CD4-positive, alpha-beta T cell treated with Interleukin-15 for 4 hours (primary cell): Measurements from ENCODE around the gene SMIM41.

ENCODE experiments used
- DNase-seq: peaks from one replicate; pipeline ENCODE4 v3.0.0-alpha.2; 2020; ENCODE audit warnings: low spot score

Gene SMIM41

GRCh38 chr12:52050758-52051541 lies 28.6 kb upstream of the SMIM41 start, which contains the start of gene NR4A1:
TSS of gene NR4A1 (plus strand) at chr12:52051442. CDS start at chr12:52054329, 2,887 bp downstream.
- peak; percentile 96 for DNase-seq

DNA sequence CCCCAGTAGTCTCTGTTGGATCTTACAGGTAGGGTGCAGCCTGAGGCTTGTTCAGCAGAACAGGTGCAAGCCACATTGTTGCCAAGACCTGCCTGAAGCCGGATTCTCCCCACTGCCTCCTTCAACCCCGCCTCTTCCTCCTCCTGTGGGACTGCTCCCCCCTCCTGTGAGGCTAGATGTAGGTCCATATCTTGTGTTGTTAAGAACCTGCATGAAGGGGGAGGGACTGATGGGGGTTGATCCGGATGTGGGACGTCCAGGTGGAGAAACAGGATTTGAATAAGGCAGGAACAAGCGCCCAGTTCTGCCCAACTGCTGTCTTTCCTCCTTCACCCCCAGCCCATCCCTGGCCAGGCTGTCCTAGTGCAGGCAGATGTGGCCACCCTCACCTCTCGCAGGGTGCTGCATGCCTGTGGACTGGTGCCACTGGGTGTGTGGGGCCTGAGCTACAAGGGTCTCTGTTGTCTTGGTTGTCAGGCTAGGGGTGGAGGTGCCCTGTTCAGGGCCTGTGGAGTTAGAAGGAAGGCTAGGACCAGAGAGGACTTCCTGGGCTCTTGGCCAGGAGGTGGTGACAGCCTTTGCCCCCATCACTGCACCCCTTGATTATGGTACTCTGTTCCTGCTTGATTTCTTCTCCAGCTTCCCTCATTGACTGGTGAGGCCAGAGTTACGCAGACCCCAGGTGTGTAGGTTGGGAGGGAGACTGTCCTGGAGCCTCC lies 26.9 kb upstream of the SMIM41 start:
- DNase-seq = no peak

GRCh38 chr12:52053536-52054209 lies 25.8 kb upstream of the SMIM41 start:
- DNase-seq = no peak

DNA sequence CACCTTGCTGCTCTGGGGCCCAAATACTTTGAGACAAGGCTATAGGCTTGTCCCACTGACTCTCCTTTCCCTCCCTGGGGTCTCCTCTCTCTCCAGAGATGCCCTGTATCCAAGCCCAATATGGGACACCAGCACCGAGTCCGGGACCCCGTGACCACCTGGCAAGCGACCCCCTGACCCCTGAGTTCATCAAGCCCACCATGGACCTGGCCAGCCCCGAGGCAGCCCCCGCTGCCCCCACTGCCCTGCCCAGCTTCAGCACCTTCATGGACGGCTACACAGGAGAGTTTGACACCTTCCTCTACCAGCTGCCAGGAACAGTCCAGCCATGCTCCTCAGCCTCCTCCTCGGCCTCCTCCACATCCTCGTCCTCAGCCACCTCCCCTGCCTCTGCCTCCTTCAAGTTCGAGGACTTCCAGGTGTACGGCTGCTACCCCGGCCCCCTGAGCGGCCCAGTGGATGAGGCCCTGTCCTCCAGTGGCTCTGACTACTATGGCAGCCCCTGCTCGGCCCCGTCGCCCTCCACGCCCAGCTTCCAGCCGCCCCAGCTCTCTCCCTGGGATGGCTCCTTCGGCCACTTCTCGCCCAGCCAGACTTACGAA lies 25.2 kb upstream of the SMIM41 start:
- DNase-seq = no peak

DNA sequence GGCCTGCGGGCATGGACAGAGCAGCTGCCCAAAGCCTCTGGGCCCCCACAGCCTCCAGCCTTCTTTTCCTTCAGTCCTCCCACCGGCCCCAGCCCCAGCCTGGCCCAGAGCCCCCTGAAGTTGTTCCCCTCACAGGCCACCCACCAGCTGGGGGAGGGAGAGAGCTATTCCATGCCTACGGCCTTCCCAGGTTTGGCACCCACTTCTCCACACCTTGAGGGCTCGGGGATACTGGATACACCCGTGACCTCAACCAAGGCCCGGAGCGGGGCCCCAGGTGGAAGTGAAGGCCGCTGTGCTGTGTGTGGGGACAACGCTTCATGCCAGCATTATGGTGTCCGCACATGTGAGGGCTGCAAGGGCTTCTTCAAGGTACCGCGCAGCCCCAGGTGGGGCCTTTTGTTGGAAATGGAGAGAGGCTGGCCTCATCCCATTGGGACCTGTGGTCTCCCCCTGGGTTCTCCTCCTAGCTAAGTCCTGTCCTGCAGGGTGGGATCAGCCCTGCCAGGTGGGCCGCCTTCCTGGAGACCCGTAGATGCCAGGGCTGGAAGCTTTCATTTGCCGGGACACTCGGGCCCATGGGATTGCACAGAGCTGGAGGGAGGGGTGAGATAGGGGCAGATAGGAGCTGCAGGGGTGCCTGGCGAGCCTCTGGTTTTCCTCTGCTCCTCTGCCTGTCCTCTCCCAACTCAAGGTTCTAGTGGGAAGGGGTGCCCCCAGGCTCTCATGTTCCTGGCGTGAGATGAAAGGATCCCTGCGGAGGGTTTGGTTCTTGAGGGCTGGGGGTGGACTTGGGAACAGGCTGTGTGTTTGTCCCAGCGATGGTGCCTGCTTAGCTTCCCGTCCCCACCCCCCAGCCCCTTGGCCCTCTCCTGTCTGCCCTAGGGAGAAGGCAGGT lies 24.4 kb upstream of the SMIM41 start:
- DNase-seq = no peak

GRCh38 chr12:52055731-52056711 lies 23.5 kb upstream of the SMIM41 start:
- no peak for DNase-seq

GRCh38 chr12:52056801-52057637 lies 22.5 kb upstream of the SMIM41 start:
- no peak for DNase-seq

DNA sequence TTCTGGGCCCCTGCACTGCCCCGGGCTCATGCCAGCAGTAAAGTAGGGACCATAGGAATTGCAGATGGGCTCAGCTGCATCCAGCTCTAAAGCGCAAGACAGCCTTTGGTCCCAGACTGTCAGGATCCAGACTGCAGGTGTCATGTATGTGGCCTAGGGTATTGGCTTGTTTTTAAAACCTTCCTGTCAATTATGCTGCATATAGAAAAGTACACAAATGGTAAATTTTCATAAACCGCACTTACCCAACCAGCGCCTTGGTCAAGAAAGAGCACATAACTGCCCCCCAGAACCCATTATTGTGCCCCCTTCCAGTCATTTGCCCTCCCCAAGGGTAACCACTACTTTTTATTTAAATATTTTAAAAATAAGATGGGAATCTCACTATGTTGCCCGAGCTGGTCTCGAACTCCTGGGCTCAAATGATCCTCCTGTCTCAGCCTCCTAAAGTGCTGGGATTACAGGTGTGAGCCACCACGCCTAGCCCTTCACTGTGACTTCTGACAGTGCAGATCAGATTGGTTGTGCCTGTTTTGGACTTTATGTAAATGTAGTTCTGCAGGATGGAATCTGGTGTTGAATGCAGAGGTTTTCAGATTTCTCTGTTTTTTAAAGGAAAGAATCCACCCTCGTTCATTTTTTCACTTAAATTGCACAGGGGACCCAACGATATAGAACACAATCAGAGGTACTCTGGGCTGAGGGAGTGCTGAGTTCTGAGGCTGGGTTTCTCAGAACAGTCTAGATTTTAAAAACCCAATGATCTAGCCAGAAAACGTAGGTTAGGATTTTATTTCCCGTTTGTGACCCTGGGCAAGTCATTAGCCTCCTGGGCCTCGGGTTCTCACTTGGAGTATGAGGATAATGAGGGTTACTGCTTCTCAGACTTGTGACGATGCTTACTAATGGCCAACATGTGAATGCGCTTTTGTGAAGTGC lies 21.6 kb upstream of the SMIM41 start:
- no peak for DNase-seq

DNA sequence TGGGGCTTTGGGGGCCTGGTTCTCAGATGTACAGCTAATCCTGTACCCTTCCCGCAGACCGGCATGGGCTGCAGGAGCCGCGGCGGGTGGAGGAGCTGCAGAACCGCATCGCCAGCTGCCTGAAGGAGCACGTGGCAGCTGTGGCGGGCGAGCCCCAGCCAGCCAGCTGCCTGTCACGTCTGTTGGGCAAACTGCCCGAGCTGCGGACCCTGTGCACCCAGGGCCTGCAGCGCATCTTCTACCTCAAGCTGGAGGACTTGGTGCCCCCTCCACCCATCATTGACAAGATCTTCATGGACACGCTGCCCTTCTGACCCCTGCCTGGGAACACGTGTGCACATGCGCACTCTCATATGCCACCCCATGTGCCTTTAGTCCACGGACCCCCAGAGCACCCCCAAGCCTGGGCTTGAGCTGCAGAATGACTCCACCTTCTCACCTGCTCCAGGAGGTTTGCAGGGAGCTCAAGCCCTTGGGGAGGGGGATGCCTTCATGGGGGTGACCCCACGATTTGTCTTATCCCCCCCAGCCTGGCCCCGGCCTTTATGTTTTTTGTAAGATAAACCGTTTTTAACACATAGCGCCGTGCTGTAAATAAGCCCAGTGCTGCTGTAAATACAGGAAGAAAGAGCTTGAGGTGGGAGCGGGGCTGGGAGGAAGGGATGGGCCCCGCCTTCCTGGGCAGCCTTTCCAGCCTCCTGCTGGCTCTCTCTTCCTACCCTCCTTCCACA lies 20.7 kb upstream of the SMIM41 start:
- DNase-seq = no peak

DNA sequence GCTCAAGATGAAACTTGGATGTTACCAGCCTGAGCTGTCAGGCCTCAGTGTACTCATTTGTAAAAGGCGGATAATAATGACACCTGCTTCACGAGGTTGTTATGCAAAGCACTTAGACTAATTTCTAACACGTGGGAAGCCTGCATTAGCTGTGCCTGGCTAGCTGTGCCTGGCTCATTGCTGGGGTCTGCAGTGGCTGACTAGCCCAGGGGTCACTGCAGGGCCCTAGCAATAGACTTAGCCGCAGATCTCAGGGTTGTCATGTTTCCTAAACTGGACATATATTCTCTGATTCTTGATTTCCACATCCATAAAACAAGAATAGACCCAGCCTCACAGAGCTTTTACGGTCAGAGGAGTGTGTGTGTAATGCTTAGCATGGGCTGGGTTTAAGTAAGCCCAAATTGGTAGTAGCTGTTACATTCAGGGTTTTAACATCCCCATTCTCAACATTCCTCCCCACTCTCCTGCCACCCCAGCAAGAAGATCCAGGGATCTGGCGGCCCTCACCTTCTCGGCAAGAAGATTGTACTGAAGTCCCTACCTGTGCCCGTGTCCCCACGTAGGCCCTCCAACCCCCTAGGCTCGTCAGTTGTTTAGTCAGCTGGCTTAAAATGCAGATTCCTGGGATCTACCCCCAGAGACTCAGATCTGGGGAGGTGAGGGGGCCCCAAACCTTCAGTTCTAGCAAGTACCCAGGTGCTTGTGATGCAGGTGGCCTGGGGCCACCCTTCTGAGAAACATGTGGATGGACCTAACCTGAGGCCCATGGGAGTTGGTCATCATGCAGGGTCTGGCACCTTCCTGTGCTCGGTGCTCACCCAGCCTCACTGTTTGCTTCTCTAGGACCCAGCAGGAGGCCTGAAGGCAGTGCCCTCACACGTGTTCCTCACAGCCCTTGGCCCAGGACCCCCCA lies 19.7 kb upstream of the SMIM41 start:
- DNase-seq = no peak

DNA sequence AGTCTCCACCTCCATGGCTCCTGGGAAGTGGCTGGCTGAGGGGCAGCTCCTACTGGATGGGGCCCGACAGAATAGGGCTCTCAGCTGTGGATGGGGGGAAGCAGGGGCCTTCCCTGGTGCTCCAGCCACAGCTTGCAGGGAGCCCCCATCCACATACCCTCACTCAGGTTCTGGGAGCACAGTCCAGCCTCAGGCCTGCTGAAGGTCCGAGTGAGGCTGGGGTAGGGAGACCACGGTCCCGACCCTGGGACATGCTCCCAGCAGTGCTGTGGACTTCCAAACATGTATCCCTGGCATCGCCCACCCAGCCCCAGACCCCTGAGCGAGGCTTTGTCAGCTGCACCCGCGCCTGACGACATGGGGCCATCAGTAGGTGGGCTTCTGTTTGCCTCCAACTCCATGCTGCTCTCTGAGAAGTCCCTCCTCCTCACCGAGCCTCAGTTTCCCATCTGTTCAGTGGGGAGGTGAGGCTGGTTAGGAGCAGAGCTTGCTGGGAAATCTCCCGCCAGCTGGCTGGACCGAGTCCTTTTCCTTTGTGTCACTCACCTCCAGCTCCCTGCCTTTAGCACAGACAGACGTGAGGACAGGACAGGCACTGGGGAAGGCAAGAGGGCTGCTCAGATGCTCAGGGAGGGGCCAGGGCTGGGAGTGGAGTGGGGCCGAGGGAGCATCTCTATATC lies 18.9 kb upstream of the SMIM41 start:
- no peak for DNase-seq

- no peak for DNase-seq
Observed at GRCh38 chr12:52061470-52062166, 17.9 kb upstream of the SMIM41 start.

DNA sequence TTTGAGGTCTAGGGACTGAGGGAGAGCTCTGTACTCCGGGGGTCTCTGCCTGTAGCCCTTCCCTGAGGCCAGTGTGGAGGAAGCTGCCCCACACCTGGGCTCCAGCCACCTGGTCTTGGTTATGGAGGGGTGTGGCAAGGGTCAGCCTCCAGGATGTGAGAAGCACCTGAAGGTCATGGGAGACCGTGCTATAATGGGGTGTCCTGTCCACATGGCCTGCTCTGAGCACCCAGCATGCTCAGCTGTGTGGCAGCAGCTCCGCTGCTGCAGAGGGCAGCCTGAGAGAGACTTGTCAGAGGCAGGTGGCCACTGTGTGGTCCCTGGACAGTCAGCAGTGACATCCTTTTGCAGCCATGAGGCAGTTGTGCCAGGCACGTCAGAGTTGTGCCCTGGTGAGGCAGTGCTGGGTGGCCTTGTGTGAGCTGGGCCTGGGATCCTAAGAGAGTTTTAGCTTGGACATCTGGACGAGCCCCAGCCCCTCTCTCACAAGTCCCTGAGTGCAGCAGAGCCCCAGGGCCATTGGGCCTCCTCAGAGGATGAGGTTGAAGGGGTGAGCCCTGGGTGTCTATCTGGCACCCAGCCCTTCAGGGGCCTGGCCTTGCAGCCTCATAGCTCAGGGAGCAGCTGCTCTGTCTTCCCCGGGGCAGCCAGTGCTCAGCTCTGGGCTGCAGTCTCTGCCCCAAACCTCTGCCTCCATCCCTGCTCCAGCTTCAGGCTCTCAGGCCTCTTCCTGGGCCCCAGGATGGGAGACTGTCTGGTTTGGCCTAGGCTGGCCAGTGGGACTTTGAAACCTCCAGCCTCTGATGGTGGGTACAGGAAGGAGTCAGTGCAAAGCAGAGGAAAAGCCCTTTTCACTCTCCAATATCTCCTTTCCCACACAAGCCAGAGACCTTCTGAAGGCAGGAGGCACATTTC lies 17.1 kb upstream of the SMIM41 start:
- DNase-seq = no peak
